ENCODE results near the gene AGMO. TPM values are rescaled to one million over a fixed set of nuclear protein-coding genes. Genes with fewer than 3 reads are reported as not detected.

The AGMO gene
- total RNA-seq, 2 donors from 2014 or later: 0.27 to 13.5 TPM

DNA sequence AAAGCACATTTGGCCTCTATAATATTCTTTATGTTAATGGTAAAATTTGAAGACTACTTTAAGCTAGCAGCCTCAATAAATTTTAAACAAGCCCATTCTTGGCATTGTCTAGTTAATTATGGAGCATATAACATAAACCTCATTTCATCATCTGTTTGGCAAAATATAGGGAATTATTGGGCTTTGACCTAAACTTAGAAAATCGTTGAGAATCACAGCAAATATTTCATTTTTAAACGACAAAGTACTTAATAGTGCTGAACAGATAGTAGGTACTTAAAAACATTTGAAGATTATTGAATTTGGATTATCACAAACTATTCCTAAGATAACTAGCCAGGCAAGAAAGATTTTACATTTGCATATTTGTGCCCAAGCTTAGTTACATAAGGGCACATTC is 73.4 kb downstream of the AGMO start:
- no peaks in the 10 kb centered on the region for H3K27me3 ChIP-seq (replicated peaks; ENCODE audit: insufficient read depth)
- intact Hi-C loops (cut with DNase I): no loop called here
- no peaks in the 10 kb centered on the region for H3K9me3 ChIP-seq
- 76% methylated on average over 2 of the region's 2 CpGs for WGBS
- no peaks in the 10 kb centered on the region for H3K36me3 ChIP-seq
- no peak overlapping the region for H3K4me3 ChIP-seq
- no peak overlapping the region for H3K27ac ChIP-seq
- H3K4me1 ChIP-seq (replicated peaks): no peaks in the 10 kb centered on the region
- TF ChIP-seq POLR2AphosphoS5 (IDR thresholded peaks at IDR 0.05): no peak
- TF ChIP-seq POLR2A (IDR thresholded peaks at IDR 0.05): no peak
- TF ChIP-seq, protein P1, sequence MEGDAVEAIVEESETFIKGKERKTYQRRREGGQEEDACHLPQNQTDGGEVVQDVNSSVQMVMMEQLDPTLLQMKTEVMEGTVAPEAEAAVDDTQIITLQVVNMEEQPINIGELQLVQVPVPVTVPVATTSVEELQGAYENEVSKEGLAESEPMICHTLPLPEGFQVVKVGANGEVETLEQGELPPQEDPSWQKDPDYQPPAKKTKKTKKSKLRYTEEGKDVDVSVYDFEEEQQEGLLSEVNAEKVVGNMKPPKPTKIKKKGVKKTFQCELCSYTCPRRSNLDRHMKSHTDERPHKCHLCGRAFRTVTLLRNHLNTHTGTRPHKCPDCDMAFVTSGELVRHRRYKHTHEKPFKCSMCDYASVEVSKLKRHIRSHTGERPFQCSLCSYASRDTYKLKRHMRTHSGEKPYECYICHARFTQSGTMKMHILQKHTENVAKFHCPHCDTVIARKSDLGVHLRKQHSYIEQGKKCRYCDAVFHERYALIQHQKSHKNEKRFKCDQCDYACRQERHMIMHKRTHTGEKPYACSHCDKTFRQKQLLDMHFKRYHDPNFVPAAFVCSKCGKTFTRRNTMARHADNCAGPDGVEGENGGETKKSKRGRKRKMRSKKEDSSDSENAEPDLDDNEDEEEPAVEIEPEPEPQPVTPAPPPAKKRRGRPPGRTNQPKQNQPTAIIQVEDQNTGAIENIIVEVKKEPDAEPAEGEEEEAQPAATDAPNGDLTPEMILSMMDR (IDR thresholded peaks at IDR 0.05): no peak
- no peak for DNase-seq (ENCODE audit: low spot score)

DNA sequence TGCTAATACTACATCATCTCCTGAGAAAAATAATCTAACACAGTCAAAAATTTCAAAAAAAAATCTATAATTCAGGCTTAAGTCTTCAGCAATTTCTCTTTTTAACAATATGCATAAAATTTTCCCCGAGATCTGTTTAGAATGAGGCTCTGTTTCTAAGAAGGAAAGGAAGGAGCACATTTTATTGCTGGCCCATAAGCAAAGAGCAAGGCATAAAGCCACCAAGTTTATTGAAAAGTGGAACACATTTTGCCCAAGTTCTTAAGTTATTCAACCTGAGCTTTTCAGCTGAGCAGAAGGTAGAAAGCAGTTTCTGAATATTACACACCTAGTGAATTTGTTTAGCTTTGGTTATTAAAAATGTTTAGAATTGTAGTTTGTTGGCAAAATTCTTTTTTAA is 73.9 kb downstream of the AGMO start:
- intact Hi-C loops (cut with DNase I): no loop called here
- no peaks in the 10 kb centered on the region for H3K36me3 ChIP-seq
- TF ChIP-seq, protein P1 (IDR thresholded peaks at IDR 0.05): no peak
- no peak for TF ChIP-seq POLR2A (IDR thresholded peaks at IDR 0.05)
- TF ChIP-seq POLR2AphosphoS5 (IDR thresholded peaks at IDR 0.05): no peak
- H3K27ac ChIP-seq: no peak overlapping the region
- no peaks in the 10 kb centered on the region for H3K27me3 ChIP-seq (replicated peaks; ENCODE audit: insufficient read depth)
- H3K9me3 ChIP-seq: no peaks in the 10 kb centered on the region
- 80% methylated on average over 1 of the region's 1 CpG for WGBS
- no peaks in the 10 kb centered on the region for H3K4me1 ChIP-seq (replicated peaks)
- no peak for DNase-seq (ENCODE audit: low spot score)
- H3K4me3 ChIP-seq: no peak overlapping the region

DNA sequence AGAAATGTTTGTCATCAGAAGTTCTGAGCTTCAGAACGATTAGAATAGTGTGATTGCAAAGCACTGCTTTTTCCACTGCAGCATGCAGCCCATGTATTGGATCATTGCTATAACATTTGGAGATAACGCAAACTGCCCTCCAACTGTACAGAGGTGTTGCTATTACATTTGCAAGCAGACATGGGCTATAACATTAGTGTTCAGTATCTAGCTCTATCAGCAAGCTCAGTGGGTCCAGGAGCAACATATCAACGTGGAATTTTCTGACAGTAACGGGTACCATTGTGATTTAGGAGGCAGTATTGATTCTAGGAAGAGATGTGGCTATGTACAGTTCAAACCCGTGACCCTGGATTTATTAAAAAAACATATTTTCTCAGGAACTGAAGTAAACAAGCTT is 75.8 kb downstream of the AGMO start:
- DNase-seq (ENCODE audit: low spot score): no peak
- Histone ChIP-seq H3K4me1 (replicated peaks) (no peaks in the 10 kb centered on the region), H3K27me3 (replicated peaks; ENCODE audit: insufficient read depth) (no peaks in the 10 kb centered on the region), H3K9me3 (no peaks in the 10 kb centered on the region), H3K36me3 (no peaks in the 10 kb centered on the region), H3K4me3 (no peak overlapping the region), H3K27ac (no peak overlapping the region)
- intact Hi-C loops (cut with DNase I): no loop called here
- 57% methylated on average over 5 of the region's 5 CpGs for WGBS
- TF ChIP-seq POLR2AphosphoS5 (IDR thresholded peaks at IDR 0.05): no peak
- TF ChIP-seq POLR2A (IDR thresholded peaks at IDR 0.05): no peak
- TF ChIP-seq, protein P1 (IDR thresholded peaks at IDR 0.05): no peak

DNA sequence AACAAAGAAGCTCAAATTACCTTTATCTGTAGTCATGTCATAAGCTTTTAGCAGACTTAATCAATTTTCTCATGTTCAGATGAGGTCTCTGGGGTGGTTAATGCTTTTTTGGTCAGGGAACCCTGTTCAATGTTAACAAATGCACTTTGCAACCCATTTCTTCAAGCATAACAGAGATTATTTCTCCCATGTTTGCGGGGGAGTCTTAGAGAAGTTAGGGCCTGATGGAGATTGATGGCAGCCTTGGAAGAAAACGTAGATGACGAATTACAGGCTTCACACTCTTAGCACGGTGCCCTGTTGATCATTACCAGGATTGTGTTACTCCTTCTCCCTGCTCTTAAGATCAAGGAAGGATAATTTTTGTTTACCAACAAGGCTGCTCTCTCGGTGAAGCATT is 76.4 kb downstream of the AGMO start:
- intact Hi-C loops (cut with DNase I): no loop called here
- no peaks in the 10 kb centered on the region for H3K4me1 ChIP-seq (replicated peaks)
- no peak overlapping the region for H3K4me3 ChIP-seq
- no peaks in the 10 kb centered on the region for H3K36me3 ChIP-seq
- TF ChIP-seq POLR2AphosphoS5 (IDR thresholded peaks at IDR 0.05) (no peak), POLR2A (IDR thresholded peaks at IDR 0.05) (no peak)
- TF ChIP-seq, protein P1 (IDR thresholded peaks at IDR 0.05): no peak
- H3K27ac ChIP-seq: no peak overlapping the region
- H3K9me3 ChIP-seq: no peaks in the 10 kb centered on the region
- no peaks in the 10 kb centered on the region for H3K27me3 ChIP-seq (replicated peaks; ENCODE audit: insufficient read depth)
- 71% methylated on average over 5 of the region's 5 CpGs for WGBS
- no peak for DNase-seq (ENCODE audit: low spot score)

DNA sequence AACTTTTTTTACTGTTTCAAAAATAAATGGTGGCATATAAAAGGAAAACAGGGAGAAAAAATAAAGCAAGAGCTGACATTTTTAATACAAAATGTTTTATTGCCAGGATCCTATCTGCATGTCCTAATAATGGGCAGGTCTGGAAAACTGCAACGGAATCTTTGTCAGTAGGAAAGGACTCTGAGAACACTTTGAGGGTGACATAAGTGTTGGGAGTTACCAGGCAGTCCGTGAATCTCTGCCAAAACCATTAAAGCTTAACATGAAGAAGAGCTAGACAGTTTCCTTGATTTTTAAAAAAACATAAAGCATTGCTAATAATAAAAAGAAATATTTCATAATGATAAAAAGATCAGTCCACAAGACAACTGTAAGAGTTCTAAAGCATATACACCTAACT is 80.7 kb downstream of the AGMO start:
- no peaks in the 10 kb centered on the region for H3K27me3 ChIP-seq (replicated peaks; ENCODE audit: insufficient read depth)
- no peak overlapping the region for H3K4me3 ChIP-seq
- no peaks in the 10 kb centered on the region for H3K36me3 ChIP-seq
- no peak for DNase-seq (ENCODE audit: low spot score)
- H3K27ac ChIP-seq: no peak overlapping the region
- 15% methylated on average over 2 of the region's 2 CpGs for WGBS
- TF ChIP-seq, protein P1 (IDR thresholded peaks at IDR 0.05): no peak
- TF ChIP-seq POLR2AphosphoS5 (IDR thresholded peaks at IDR 0.05) (no peak), POLR2A (IDR thresholded peaks at IDR 0.05) (no peak)
- intact Hi-C loops (cut with DNase I): no loop called here
- no peaks in the 10 kb centered on the region for H3K9me3 ChIP-seq
- no peaks in the 10 kb centered on the region for H3K4me1 ChIP-seq (replicated peaks)

Measured in prostate gland (tissue), 2 donors.